Prostate gland (tissue), 2 donors: ENCODE results near the gene RCN2.

ENCODE experiments used
- CTCF ChIP-seq, 4 experiments: fragments of 200-600 bp in 2 of 4; fragments of 450-650 bp in 2 of 4; sonication (generic) in 2 of 4; IDR thresholded peaks; 1 replicate in 3 of 4; 2 replicates in 1 of 4; pipeline ENCODE4 v1.5.1; 2016 to 2019; ENCODE audit warnings: antibody characterized with exemption in 4 of 4, mild to moderate bottlenecking in 2 of 4, moderate library complexity in 2 of 4
- POLR2A ChIP-seq: fragments of 450-650 bp; IDR thresholded peaks from one replicate; pipeline ENCODE4 v1.6.1; 2016; ENCODE audit warnings: antibody characterized with exemption, mild to moderate bottlenecking
- POLR2AphosphoS5 ChIP-seq: sonication (generic); formaldehyde crosslinking; IDR thresholded peaks from one replicate; pipeline ENCODE4 v1.6.1; 2017; ENCODE audit warnings: antibody characterized with exemption

GRCh38 chr15:76973362-76973743, 41.8 kb downstream of the RCN2 start:
- TF ChIP-seq POLR2AphosphoS5 = no peak
- no peak for TF ChIP-seq POLR2A
- no peak for TF ChIP-seq CTCF (IDR thresholded peaks at IDR 0.05)
